GM08714 (cell line): Measurements from ENCODE around the gene FAAP24.
"Not testable (repeated sequence)": the region's sequence is repeated elsewhere in the genome, so short reads cannot be mapped to it uniquely, and the experiment has no call there.

ENCODE experiments used
- H3K4me3 ChIP-seq: fragments of 200-500 bp; sonication (Bioruptor generic); 2 replicates; pipeline ENCODE4 v1.5.1; 2014; ENCODE audit warnings: mild to moderate bottlenecking, low read length, inconsistent platforms
- ZNF274 ChIP-seq: IDR thresholded peaks from 2 replicates; pipeline ENCODE4 v1.6.1; 2012; ENCODE audit warnings: mild to moderate bottlenecking, low read depth, low read length

Gene FAAP24

GRCh38 chr19:32988724-32989123 lies 16.7 kb downstream of the FAAP24 start:
- TF ChIP-seq ZNF274: no peak
- no peak overlapping the region for H3K4me3 ChIP-seq

GRCh38 chr19:32995966-32996365 lies 23.9 kb downstream of the FAAP24 start:
- not testable (repeated sequence) for H3K4me3 ChIP-seq

- not testable (repeated sequence) for H3K4me3 ChIP-seq
These were observed 25.0 kb downstream of the FAAP24 start for GRCh38 chr19:32997061-32997464.

DNA sequence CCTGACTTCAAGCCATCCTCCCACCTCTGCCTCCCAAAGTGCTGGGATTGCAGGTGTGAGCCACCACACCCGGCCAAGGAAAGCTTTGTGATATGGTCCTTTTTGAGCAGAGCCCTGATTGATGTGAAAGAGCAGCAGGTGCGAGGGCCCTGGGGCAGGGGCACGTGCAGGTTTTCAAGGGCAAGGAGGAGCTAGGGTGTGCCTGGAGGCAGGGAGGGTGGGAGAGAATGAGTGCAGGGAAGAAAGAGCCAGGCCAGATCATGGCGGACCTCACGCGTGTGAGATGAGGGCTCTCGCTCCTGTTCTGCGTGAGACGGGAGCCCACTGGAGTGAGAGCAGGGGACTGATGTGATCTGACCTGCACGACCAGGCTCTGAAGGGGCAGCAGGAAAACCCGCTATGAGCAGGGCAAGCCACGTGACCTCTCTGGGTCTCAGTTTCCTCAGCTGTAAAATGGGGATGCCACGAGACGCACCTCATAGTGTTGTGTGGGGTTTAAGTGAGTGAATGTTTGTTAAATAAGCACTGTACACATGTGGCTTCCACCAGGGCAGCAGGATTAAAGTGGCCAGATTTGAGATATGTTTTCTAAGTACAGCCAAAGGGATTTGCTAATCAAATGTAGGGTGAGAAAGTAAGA lies 25.8 kb downstream of the FAAP24 start:
- H3K4me3 ChIP-seq: no peak overlapping the region
- TF ChIP-seq ZNF274: no peak

GRCh38 chr19:32998722-32999121 lies 26.7 kb downstream of the FAAP24 start:
- no peak for TF ChIP-seq ZNF274
- H3K4me3 ChIP-seq: no peak overlapping the region

DNA sequence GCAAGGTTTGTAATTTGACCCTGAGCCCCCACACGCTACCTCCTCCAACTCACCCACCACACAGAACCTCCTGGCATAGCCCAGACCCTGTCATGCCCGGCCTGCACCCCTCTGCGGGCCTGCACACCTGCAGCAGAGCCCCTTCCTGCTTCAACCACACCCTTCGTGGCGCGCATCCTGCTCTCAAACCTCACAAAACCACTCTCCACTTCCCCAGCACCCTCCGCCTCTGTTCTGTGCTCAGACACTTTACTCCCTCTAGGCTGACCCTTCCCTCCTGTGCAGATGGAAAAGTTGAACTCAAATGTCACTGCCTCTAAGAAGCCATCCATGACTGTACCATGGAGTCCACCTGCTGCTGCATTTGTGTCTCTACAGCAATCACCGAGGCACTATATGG lies 28.5 kb downstream of the FAAP24 start:
- H3K4me3 ChIP-seq: no peak overlapping the region
- no peak for TF ChIP-seq ZNF274

DNA sequence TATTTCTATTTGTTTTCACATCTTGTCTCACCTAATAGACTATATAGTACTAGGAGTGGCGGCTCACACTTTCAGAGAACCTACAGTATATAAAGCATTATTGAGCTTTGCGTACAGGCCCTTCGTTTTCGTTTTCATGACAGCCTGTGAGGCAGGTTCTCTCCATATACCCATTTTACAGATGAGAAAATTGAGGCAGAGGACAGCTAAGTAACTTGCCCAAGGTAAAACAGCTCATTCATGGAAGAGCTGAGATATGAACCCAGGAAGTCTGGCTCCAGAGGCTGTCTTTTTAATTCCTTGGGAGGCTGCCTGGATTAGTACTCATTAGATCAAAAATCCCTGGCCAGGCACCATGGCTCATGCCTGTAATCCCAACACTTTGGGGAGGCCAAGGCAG lies 28.9 kb downstream of the FAAP24 start:
- no peak overlapping the region for H3K4me3 ChIP-seq
- no peak for TF ChIP-seq ZNF274

DNA sequence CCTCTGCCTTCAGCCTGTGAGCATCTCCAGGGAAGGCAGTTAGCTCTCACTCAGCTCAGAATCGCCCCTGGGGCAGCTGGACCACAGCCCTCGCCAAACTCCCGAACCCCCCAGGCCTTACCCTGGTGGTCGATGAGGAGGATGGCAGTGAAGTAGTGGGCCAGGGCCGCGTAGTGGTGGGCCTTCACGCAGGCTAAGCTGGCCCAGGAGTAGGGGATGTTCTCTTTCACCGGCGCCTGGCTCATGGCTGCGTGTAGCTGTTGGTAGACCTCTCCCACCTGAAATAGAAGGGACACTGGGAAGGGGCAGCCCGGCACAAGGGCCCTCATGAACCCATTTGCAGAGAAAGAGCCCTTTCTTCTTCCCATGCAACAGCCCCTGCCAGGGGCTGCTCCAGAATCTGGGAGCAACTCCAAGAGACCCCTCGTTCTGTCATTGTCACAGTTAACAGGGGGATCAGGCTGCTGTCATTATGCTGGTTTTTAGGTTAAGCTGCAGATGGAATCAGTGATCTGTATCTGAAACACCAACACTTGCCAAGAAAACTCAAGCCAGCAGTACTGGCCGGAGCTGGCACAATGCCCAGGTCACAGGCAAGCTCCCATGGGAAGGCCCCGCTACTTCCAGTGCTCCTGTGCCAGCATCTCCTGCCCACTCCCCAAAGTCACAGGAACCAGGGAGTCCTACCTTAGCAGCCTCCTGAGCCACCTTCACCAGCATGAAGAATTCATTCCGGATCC lies 30.3 kb downstream of the FAAP24 start:
- not testable (repeated sequence) for H3K4me3 ChIP-seq

GRCh38 chr19:33003424-33004024 lies 31.5 kb downstream of the FAAP24 start:
- not testable (repeated sequence) for H3K4me3 ChIP-seq

DNA sequence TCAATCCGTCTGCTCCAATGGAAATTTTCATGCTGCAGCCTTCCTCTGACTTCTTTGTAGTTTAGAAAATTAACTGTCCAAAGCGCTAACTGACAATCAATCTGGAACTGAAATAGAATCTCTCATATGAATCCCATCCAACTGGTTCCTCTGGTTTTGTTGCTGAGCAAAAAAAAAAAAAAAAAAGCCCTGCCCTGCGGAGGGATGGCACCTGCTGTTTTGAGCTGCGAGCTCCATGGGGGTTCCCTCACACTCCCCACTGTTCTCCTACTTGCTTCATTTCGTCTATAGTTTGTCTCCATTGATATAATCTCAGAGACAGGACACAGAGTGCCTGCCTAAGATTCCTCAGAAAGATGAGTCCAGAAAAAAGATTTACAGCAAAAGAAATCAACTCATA lies 33.4 kb downstream of the FAAP24 start:
- no peak overlapping the region for H3K4me3 ChIP-seq
- no peak for TF ChIP-seq ZNF274

DNA sequence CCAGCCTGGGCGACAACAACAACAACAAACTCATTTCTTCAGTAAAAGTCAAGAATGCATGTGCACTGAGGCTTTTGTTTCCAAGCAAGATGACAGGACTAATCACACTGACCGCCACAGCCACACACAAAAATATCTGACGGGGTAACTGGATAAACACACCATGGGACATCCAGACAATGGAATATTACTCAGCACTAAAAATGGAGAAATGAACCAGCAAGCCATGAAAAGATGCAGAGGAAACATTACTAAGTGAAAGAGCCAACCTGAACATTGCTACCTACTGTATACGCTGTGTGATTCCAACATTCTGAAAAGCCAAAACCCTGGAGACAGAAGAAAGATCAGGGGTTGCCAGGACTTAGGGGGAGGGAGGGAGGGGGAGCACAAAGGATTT lies 36.7 kb downstream of the FAAP24 start:
- no peak for TF ChIP-seq ZNF274
- no peak overlapping the region for H3K4me3 ChIP-seq

DNA sequence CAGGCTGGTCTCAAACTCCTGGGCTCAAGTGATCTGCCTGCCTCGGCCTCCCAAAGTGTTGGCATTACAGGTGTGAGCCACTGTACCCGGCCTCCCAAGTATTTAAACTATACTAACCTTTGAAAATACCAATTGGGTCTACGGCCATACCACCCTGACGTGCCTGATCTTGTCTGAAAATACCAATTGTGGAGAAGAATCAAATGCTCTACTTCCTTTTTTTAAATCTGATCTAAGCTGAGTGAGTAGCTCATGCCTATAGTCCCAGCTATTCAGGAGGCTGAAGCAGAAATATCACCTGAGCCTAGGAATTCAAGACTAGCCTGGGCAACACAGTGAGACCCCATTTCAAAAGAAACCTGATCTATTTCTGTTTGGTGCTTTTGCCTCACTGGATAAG lies 38.8 kb downstream of the FAAP24 start:
- not testable (repeated sequence) for H3K4me3 ChIP-seq

DNA sequence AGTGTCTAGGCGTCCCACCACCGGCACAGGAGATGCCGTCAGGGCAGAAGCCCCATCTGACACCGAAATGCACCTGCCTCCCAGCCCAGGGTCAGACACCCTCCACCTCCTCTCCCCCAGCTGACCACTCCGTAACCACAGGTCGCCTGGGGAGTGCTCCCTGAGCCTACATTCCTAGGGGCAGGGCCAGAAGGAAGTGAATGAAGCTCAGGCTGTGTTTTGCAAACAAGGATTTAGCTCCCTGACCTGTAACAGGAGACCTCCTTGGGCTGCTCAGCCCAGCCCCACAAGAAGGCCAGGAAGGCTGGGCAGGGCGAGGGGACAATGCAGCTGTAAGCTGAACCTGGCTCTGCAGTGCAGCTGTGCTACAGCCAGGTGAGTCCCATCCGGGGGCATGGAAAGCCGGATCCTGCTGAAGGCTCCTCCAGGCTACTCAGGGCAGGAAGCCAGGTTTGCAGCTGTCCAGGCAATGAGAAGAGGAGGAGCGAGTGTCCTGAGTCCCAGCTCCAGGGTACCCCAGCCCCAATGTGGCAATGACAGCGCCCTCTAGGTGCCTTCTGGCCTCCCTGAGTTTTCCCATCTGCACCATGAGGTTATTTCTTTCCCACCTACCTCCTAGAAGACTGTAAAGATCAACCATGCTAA lies 50.6 kb downstream of the FAAP24 start:
- TF ChIP-seq ZNF274: no peak
- H3K4me3 ChIP-seq: no peak overlapping the region

GRCh38 chr19:33024398-33024797 lies 52.4 kb downstream of the FAAP24 start:
- TF ChIP-seq ZNF274: no peak
- H3K4me3 ChIP-seq: no peak overlapping the region

DNA sequence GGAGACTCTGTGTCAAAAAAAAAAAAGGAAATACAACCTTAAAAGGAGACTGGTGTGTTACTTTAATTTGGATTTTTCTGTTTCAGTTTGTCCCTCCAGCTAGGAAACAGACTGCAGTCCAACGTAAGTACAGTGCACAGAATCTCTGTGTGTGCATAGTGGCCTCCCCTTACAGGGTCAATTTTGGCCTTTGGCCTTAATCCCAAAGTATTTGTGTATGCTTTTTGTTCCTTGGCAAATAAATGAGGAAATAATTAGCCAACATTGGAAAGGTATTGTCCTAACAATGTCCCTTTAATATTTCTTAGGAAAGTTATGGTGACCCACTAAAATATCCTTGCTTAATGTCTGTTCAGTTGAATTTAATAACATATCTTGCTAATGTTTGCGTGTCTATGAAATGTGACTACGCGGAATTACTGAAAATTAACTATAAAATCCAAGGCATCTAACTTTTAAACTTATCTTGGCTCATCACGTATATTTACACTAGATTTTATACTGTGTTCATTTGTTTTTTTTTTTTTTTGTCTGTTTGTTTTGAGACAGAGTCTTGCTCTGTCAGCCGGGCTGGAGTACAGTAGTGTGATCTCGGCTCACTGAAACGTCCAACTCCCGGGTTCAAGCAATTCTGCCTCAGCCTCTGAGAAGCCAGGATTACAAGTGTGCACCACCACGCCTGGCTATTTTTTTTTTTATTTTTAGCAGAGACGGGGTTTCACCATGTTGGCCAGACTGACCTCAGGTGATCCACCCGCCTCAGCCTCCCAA lies 53.6 kb downstream of the FAAP24 start:
- not testable (repeated sequence) for H3K4me3 ChIP-seq

DNA sequence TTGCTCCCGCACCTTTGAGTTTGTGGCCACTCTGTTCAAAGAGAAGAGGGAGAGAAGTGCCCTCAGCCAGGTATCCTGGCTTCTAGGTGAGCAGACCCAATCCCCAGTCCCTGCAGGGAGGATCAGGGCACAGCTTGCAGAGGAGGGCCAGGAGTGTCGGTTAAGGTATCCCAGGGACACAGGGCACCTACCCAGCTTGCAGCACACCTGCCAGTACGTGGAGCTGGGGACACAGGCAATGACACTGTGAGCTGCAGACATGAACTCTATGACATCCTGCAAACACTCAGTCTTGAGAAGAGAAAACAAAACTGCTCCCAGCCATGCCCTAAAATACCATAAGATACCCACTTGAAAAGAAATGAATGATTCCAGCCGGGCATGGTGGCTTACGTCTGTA lies 54.6 kb downstream of the FAAP24 start:
- not testable (repeated sequence) for H3K4me3 ChIP-seq
